ELF-1 (cell line): ENCODE data around the gene KLHL7.
A peak's percentile ranks its signal among the peaks of the same experiment; 100 is the strongest.

Source experiments
- DNase-seq: peaks from one replicate; pipeline ENCODE4 v3.0.0-alpha.2; 2016; ENCODE audit warnings: low read depth, low spot score

Gene KLHL7, protein sequence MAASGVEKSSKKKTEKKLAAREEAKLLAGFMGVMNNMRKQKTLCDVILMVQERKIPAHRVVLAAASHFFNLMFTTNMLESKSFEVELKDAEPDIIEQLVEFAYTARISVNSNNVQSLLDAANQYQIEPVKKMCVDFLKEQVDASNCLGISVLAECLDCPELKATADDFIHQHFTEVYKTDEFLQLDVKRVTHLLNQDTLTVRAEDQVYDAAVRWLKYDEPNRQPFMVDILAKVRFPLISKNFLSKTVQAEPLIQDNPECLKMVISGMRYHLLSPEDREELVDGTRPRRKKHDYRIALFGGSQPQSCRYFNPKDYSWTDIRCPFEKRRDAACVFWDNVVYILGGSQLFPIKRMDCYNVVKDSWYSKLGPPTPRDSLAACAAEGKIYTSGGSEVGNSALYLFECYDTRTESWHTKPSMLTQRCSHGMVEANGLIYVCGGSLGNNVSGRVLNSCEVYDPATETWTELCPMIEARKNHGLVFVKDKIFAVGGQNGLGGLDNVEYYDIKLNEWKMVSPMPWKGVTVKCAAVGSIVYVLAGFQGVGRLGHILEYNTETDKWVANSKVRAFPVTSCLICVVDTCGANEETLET

DNA sequence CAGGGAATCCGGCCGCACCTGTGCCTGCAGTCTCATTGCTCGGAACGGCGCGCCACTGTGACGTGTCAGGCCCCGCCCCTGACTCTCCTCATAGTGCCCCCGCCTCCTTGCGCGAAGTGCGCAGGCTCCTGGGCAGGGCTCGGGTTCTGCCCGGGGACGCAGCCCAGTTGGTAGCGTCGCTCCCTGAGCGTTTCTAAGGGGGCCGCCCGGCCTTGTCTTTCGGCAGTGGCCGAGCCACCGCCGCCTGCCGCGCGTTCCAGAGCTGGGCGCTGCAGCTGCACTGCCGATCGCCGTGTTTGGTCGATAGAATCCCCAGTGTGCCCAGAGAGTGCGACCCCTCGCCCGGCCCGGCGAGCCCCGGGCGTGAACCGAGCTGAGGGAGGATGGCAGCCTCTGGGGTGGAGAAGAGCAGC, at the start of gene KLHL7:
KLHL7 (plus strand) TSS at position 142 of the 413 bp plus-strand sequence; CDS start at position 384, 242 bp downstream.
- DNase-seq: peak; percentile 98

DNA sequence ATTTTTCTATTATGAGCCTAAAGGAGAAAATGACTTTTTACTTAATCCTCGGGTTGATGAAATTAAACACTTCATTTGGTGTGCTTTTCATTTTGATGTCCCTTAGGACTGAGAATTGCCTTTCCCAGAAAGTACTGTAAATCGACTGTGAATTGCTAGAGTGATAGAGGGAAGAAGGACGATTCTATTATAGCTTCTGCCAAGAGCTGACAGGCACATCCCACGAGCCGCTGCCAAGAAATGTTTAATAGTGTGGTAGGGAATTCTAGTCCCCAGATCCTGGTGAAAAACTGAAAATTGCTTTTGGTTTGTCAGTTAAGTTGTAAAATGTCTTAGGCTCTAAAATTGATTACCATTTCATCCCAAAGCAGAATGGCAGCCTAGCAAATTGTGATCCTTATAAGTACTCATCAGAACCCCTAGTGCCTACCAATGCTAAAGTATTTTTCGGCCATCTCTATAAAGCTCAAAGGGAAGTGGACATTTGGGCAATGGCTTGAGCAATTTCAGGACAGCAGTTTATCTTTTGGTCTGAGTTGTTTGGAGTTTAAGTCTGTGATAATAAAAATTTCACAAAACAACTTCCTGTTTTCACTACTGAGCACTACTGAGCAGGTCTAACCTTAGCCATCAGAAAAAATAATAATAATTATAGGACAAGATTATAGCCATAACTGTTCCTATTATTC, 47.0 kb upstream of the KLHL7 start:
- no peak for DNase-seq

DNA sequence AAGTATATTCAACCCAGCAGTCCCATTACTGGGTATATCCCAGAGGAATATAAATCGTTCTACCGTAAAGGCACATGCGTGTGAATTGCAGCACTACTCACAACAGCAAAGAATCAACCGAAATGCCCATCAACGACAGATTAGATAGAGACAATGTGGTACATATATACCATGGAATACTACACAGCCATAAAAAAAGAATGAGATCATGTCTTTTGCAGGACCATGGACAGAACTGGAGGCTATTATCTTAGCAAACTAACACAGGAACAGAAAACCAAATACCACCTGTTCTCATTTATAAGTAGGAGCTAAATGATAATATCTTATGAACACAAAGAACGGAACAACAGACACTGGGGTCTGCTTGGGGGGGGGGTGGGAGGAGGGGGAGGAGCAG, 44.3 kb upstream of the KLHL7 start:
- DNase-seq: no peak

DNA sequence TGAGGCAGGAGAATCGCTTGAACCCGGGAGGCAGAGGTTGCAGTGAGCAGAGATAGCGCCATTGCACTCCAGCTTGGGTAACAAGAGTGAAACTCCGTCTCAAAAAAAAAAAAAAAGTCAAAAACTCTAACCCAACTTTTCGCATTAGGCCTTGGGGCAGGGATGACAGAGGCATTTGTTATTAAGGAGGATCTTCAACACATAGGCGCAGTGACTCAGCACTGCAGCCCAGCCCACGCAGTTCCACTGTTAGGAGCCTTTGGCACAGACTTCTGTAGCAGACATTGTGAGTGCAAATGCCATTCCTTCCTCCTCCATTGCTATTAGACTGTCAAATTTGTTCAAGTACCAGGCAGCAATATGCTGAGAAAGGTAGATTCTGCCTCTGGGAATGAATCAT, 43.1 kb upstream of the KLHL7 start:
- DNase-seq: peak; percentile 18

DNA sequence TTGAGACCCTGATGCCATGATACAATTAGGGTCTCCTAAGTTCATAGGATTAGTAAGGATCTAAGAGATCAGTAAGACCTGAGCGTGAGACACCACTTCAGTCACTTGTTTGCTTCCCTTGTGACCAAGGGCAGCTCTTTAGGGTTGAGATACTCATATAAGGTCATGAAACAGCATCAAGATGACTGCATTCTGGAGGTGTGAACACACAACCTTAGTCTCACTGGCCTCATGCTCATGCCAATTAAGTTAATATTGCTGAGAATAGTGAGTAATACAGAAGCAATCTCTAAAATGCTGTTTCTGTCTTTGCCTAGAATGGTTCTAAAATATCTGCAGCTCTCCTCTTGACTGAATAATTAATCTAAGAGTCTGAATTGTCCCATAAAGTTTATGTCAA, 39.6 kb upstream of the KLHL7 start:
- DNase-seq: no peak

DNA sequence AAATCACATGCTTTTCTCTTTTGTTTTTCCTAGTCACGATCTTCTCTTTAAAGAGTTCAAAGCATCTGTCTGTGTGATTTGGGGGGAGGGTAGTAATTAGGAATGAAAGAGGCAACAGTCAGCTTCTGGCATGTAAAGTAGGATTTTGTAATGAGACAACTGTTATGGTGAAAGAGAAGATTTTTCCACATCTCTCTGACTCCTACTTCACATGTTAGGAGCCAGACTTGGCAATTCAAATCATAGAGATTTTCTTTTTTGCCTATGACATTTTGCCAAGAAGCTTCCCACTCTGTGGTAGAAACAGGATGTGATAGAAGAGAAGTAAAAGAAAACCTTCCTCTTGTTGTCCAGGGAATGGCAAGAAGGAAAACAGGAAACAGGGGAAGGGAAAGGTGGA, 38.3 kb upstream of the KLHL7 start:
- no peak for DNase-seq

DNA sequence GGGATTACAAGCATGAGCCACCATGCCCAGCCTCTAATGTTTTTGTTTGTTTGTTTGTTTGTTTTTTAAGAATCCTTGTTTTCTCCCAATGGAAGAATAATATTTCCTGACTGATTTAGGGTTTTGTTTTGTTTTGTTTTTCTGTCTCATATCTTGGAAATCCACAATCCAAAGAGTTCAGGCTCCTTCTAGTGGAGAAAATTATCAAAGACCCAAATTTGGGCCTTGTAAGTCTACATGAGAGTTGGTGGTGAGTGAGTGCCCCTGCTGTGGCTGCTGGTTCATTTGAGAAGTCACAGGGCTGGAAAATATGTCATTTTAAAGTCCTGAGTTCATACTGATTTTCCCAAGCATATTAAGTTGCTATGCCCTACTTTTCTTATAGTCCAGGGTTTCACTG, 33.5 kb upstream of the KLHL7 start:
- no peak for DNase-seq

DNA sequence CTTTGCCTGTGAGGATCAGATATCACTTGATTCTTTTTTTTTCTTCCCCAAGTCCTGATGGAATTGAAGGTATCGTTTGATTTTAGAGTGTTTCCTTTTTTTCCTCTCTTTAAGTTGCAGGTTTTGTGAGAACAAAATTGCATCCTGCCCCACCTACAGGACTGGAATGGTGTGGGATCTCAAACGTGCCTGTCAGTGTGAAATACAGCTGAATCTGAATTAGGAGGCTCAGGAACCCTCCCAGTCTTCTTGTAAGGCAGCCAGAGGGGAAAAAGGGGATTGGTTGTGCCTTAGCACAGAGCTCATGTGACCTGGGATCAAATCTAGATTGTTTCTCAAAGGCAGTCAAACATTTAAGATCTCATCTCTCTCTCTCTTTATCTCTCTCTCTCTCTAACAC, 32.7 kb upstream of the KLHL7 start:
- peak; percentile 36 for DNase-seq

DNA sequence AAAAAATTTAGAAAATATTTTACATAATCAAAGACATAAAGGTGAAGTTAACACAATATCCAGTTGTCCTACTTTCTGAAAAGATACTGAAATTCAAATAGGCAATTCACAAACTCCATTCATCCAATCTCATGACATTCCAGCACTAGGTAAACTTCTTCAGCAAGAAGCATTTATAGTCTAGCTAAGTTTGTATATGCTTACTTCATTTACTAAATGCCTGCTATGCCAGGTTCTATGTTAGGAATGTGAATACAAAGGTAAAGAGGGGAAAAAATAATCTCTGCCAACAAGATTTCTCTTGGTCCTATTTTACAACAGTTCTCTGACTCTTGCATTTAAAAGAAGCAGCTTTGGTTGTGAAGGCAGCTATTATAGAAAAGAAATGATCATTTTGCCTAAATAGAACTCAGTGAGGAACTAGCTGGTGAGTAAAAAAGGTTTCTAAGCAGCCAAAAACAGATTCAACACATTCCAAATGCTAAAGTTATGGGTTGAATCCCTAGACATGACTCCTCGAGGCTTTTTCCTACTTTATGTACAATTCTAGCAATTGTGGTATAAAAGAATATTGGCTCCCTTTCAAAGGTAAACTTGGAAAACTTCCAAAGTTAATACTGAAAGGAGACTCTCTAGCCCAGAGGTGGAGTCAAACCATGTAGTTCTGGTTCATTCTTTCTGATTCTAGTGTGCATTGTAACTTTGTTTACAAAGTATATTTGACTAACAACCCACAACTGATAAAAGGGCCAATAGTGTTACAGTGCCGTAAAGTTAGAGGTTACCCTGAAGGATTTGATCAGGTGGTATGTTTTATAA, 30.9 kb upstream of the KLHL7 start:
- no peak for DNase-seq

DNA sequence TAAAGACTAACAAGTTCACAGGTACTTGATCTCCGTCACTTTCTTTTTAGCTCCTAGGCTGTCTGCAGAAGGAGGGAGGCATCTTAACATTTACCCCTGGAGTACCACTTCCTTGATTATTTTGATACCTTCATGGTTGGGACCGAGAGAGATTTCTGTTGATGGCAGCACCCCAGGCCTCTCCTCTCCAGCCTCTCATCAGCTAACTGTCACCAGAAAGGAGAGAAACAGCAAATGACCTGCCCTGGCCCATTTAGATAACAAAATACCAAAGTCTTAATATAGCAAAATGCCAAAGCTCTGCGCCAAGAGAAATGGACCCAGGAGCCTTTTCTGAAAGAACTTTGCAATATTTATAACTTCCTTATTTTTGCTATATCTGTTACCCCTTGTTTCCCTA, 30.0 kb upstream of the KLHL7 start:
- DNase-seq: no peak

DNA sequence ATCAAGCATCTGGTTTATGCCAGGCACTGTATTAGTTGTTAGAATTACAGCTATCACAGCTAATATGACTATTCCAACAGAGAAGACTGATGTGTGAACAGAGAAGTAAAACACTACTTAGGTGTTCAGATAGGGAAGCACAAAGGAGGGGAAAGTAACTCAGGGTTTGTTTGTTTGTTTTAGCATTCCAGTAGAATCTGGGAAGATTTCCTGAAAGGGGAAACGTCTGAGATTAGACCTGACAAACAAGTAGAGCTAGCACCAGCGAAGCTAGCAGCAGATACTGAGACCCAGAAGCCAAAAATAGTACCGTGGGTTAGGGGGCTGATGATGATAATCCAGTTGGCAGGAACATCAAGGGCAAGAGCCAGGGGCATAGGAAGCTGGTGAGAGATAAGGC, 28.8 kb upstream of the KLHL7 start:
- DNase-seq: peak; percentile 32

DNA sequence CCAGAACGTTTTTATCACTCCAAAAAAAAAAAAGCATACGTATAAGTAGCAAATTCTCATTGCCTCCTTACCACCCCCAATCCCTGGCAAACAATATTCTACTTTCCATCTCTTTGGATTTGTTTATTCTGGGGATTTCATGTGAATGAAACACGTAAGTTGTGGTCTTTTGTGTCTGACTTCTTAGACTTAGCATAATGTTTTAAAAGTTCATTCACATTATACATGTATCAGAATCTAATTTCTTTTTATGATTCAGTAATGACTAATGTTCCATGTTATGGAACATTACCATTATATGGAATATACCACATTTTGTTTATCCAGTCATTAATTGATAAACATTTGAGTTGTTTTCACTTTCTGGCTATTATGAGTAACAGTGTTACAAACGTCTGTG, 12.5 kb upstream of the KLHL7 start:
- no peak for DNase-seq

DNA sequence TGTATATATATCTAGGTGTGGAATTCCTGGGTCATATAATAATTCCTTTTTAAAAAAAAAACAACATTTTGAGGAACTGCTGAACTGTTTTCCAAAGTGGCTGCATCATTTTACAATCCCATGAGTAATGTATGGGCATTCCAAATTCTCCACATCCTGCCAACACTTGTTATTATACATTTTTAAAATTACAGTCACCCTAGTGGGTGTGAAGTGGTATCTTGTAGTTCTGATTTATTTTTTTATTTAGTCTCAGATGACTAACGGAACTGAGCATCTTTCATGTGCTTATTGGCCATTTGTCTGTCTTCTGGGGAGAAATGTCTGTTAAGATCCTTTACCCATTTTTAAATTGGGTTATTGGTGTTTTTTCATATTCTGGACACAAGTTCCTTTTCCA, 12.0 kb upstream of the KLHL7 start:
- no peak for DNase-seq

DNA sequence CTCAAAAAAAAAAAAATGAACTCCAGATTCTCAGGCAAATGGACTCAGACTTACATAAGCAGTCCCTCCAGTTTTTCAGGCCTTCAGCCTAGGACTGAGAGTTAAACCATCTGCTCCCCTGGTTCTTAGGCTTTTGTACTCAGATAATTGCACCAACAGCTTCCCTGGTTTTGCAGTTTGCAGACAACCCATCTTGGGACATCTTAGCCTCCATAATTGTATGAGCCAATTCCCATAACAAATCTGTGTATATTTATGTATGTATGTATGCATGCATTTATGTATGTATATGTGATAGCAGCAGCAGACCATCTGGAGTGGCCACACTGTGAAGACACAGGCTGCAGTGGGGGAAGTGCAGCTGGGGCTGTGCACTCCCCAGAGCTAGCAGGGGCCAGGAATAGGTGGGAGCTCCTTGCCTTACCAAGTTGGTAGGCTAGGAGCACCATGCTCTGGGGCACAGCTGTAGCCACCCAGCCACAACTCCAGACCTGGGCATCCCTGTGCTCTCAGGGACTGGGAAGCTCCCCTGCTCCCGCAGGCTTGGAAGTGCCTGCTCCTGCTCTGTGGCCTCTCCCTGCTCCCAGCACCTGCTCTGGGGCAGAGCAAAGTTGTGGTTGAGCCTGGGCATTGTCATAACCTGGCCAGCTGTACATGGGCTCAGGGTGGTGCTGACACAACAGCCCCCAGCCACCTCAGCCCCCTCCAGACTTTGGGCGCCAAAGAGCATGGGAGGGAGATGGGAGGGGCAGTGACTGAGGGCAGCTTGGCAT, 8.9 kb upstream of the KLHL7 start:
- DNase-seq: no peak

DNA sequence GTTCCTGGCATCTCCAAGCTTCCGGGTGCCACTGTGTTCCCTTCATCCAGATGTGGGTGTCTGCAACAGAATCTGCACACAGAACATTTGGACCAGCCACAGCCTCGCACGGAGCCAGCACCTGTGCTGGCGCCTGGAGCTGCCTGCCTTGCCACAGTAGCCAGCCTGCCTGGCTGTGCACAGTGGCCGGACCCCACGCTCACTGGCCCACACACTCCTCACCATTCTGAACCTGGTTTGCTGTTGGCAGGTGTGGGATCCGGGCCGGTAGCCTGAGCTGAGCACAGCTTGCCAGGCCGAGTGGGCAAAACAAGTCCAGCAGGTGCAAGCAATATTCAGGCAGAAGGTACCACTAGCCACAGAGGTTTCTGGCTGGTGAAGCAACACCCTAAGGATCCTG, 7.6 kb upstream of the KLHL7 start:
- DNase-seq: no peak

DNA sequence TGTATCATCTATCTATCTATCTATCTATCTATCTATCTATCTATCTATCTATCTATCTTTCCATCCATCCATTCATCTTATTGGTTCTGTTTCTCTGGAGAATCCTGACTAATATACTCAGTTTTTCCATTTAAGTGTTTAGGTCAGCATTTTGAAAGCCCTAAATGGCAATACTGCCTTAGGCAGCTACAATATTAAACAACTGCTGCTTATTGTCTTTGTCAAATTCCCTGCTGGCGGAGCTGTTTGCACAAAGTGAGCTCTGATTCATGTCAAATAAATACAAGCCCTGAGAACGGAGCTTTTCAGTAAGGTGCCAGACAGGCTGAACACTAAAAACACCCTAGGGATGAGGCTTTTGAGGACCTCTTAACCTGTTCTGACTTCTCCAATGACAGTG, 7.1 kb upstream of the KLHL7 start:
- no peak for DNase-seq

DNA sequence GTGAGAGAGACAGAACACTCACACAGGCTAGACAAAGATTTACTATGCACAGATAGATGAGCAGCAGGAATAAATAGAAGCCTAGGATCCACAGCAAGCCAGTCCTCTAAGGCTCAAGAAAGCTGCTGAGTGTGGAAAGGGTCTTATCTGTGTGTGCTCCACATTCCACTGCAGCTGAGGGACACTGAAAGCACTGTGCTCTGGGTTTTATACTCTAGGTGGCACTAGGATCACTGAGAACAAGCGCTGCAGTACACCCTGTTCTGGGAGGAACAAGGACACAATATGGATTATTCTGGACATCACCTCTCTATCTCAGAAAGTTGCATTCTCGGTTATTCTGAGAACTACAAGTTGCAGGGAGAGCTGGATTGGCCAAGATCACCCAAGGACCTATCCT, 4.9 kb upstream of the KLHL7 start:
- peak; percentile 38 for DNase-seq

DNA sequence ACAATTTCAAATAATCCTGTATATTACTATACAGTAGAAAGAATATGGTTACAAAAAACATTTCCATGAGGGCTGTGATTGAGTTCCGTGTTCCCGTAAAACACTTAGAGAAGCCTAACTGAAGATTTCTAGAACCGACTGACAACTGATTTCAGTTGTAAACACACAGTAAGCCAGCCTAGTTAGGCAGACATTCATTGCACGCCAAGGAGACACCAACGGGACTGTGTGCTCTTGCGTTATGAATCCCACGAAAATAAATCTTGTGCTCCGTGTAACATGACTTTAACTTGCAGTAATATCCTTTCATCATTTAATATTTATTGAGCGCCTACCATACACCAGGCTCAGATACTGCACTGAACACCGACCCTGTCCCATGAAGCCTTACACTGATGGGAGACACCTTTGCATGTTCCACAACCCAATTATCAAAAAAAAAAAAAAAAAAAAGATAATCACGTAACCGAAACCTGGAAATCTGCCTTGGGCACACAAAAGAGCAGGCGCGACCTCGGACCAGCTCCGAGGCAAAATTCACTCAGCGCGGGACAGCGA, 420 bp upstream of the KLHL7 start:
- no peak for DNase-seq

DNA sequence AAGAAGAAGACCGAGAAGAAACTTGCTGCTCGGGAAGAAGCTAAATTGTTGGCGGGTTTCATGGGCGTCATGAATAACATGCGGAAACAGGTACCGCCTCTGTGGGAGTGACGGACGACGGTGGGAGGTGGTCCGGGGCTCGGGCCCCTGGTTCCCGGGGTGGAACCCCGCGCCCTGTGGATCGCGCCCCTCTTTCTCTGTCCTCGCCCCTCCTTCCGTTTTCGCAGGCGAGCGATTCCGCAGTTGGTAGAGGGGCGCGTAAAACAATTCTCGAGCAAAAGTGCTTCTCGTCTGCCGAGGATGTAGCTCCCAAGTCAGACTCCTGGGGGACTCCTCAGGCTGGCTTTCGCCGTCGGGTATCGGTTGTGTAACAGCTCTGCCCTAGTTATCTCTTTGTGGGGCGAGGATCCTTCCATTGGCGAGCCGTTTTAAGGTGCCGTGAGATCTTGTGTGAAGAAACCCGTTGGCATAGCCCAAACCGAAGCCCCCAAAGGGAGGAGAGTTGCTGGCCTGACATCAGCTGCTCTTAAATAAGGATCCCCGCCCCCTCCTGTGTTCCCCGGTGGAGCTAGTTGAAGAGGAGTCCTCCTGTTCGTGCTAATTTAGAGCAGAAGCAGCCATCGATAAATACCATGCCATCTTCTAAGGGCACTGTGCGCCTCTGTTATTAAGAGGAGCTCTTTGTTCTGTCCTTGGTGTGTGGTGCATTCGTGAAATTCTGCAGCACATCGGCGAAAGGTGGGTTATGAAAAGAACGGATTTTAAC, 655 bp downstream of the KLHL7 start:
- DNase-seq: peak; percentile 67
